HL-60 (cell line): Measurements from ENCODE around the gene LEF1.

Experiments
- DNase-seq, 2 experiments: peaks; one replicate each; pipeline ENCODE4 v3.0.0-alpha.2; 2010 to 2020; ENCODE audit warnings: low read depth in 1 of 2, low spot score in 1 of 2
- H3K27ac ChIP-seq: fragments of 250-450 bp; sonication (Bioruptor Pico); replicated peaks from 2 replicates; pipeline ENCODE4 v1.5.1; 2020; ENCODE audit warnings: mild to moderate bottlenecking, moderate library complexity
- H3K27me3 ChIP-seq: fragments of 250-450 bp; sonication (Bioruptor Pico); 2 replicates; pipeline ENCODE4 v1.5.1; 2021; ENCODE audit warnings: mild to moderate bottlenecking, moderate library complexity; ENCODE audit not compliant: insufficient read depth, poor library complexity, severe bottlenecking
- H3K4me3 ChIP-seq: replicated peaks from 2 replicates; pipeline ENCODE4 v1.5.1; 2011; ENCODE audit warnings: mild to moderate bottlenecking, control low read depth, low read length; ENCODE audit not compliant: insufficient read depth
- GABPA ChIP-seq: IDR thresholded peaks from 2 replicates; pipeline ENCODE4 v1.6.1; 2012; ENCODE audit warnings: low read depth
- POLR2AphosphoS5 ChIP-seq: IDR thresholded peaks from 2 replicates; pipeline ENCODE4 v1.6.1; 2012; ENCODE audit warnings: low read depth
- SPI1 ChIP-seq: IDR thresholded peaks from 2 replicates; pipeline ENCODE4 v1.6.1; 2012; ENCODE audit warnings: low read depth, mild to moderate bottlenecking, borderline replicate concordance
- TF ChIP-seq, protein P1 (sequence below): IDR thresholded peaks from one replicate; pipeline ENCODE4 v1.5.1; 2011; ENCODE audit warnings: low read length, control low read depth, inconsistent platforms; ENCODE audit not compliant: insufficient read depth
- TF ChIP-seq, protein P2 (sequence below): IDR thresholded peaks from 2 replicates; pipeline ENCODE4 v1.6.1; 2012; ENCODE audit warnings: low read depth; ENCODE audit not compliant: insufficient replicate concordance

Gene LEF1

DNA sequence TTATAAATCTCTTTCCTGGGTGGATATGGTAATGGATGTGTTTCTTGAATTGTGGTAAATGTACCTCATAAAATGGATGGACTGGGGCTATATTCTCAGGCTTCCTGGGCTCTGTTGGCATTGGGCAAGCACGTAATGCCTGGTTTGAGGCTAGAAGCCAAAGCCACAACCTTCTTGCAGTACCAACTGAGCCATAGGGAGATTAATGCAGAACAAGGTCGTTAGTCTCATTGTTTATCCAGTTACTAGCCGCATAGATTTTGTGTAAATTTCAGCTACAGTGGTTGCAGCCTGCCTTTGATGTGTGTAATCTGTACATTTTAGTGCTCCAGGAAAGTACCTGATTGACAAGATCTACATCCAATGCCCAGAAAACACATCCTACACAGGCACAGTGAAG, 7.2 kb upstream of the LEF1 start:
- Histone ChIP-seq H3K27ac (no peak overlapping the region), H3K4me3 (no peak overlapping the region), H3K27me3 (peaks cover 44% of the 10 kb centered on the region)
- TF ChIP-seq, protein P1, sequence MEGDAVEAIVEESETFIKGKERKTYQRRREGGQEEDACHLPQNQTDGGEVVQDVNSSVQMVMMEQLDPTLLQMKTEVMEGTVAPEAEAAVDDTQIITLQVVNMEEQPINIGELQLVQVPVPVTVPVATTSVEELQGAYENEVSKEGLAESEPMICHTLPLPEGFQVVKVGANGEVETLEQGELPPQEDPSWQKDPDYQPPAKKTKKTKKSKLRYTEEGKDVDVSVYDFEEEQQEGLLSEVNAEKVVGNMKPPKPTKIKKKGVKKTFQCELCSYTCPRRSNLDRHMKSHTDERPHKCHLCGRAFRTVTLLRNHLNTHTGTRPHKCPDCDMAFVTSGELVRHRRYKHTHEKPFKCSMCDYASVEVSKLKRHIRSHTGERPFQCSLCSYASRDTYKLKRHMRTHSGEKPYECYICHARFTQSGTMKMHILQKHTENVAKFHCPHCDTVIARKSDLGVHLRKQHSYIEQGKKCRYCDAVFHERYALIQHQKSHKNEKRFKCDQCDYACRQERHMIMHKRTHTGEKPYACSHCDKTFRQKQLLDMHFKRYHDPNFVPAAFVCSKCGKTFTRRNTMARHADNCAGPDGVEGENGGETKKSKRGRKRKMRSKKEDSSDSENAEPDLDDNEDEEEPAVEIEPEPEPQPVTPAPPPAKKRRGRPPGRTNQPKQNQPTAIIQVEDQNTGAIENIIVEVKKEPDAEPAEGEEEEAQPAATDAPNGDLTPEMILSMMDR, result no peak
- TF ChIP-seq POLR2AphosphoS5 (no peak), SPI1 (no peak), GABPA (no peak)
- TF ChIP-seq, protein P2, sequence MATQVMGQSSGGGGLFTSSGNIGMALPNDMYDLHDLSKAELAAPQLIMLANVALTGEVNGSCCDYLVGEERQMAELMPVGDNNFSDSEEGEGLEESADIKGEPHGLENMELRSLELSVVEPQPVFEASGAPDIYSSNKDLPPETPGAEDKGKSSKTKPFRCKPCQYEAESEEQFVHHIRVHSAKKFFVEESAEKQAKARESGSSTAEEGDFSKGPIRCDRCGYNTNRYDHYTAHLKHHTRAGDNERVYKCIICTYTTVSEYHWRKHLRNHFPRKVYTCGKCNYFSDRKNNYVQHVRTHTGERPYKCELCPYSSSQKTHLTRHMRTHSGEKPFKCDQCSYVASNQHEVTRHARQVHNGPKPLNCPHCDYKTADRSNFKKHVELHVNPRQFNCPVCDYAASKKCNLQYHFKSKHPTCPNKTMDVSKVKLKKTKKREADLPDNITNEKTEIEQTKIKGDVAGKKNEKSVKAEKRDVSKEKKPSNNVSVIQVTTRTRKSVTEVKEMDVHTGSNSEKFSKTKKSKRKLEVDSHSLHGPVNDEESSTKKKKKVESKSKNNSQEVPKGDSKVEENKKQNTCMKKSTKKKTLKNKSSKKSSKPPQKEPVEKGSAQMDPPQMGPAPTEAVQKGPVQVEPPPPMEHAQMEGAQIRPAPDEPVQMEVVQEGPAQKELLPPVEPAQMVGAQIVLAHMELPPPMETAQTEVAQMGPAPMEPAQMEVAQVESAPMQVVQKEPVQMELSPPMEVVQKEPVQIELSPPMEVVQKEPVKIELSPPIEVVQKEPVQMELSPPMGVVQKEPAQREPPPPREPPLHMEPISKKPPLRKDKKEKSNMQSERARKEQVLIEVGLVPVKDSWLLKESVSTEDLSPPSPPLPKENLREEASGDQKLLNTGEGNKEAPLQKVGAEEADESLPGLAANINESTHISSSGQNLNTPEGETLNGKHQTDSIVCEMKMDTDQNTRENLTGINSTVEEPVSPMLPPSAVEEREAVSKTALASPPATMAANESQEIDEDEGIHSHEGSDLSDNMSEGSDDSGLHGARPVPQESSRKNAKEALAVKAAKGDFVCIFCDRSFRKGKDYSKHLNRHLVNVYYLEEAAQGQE, result no peak
- DNase-seq, result no peak

DNA sequence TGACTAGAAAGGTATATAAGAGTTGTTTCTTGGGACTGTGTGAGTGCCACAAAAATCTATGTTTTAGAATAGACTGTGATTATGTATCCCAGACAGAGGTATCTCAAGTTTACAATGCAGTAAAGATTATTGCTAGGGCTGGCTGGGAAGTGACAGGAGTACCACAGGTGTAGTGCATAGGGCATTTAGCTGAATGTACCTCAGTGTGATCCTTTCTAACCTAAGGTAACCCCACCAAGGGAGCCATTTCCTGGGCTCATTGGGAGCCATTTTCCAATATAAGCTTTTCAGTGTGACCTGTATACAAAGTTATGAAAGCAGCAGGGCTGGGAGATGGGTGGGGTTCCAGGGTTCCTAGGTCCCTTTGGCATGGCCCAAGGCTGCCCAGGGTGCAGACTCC, 6.1 kb upstream of the LEF1 start:
- H3K4me3 ChIP-seq, result no peak overlapping the region

DNA sequence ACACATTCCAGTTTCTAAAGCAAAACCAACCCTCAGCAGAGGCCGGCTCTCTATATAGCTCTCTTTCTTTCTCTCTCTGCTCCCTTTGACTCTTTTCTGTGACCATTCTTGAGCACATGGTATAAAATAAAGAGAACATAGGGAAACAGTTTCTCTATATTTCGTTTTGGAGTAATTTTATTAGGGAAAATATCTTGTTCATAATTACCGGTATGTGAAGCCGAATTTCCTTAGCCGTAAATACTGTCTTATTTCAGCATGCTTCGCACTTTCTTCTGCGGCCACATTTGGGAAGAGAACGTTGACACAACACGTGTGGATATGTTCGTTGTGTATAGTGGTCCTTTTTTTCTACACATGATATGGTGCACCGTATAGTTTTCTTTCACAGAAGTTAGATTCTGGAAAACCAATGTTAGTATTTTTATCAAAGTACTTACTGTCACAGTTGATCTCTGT, 4.9 kb upstream of the LEF1 start:
- no peak overlapping the region for H3K27ac ChIP-seq
- no peak overlapping the region for H3K4me3 ChIP-seq
- TF ChIP-seq SPI1, result no peak
- no peak for TF ChIP-seq POLR2AphosphoS5
- TF ChIP-seq, protein P1, result no peak
- no peak for DNase-seq
- peaks cover 67% of the 10 kb centered on the region for H3K27me3 ChIP-seq

More for the DNA sequence above, 6.1 kb upstream of the LEF1 start:
- DNase-seq, result no peak
- TF ChIP-seq POLR2AphosphoS5, result no peak
- TF ChIP-seq, protein P1, result no peak
- no peak for TF ChIP-seq SPI1
- TF ChIP-seq, protein P2, result no peak
- TF ChIP-seq GABPA, result no peak
- Histone ChIP-seq H3K27ac (no peak overlapping the region), H3K27me3 (peaks cover 55% of the 10 kb centered on the region)
